ENCODE data around the gene MOB3B.
"Not testable (repeated sequence)": the region's sequence is repeated elsewhere in the genome, so short reads cannot be mapped to it uniquely, and the experiment has no call there.

MOB3B gene

DNA sequence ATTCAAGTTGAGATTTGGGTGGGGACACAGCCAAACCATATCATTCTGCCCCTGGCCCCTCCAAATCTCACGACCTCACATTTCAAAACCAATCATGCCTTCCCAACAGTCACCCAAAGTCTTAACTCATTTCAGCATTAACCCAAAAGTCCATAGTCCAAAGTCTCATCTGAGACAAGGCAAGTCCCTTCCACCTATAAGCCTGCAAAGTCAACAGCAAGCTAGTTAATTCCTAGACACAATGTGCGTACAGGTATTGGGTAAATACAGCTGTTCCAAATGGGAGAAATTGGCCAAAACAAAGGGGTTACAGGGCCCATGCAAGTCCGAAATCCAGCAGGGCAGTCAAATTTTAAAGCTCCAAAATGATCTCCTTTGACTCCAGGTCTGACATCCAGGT is 64.7 kb downstream of the MOB3B start:
- not testable (repeated sequence) for ATAC-seq (replicated peaks; ENCODE audit: extremely low read depth, poor library complexity, severe bottlenecking); H3K27me3 Mint-ChIP-seq; DNase-seq (ENCODE audit: low spot score in 2 of 2); H3K4me1 Mint-ChIP-seq; H3K36me3 Mint-ChIP-seq (ENCODE audit: insufficient read depth); H3K9me3 Mint-ChIP-seq; H3K27ac Mint-ChIP-seq (ENCODE audit: low read depth); H3K4me3 Mint-ChIP-seq

GRCh38 chr9:27462846-27463245 is 66.8 kb downstream of the MOB3B start:
- ATAC-seq (replicated peaks; ENCODE audit: extremely low read depth, poor library complexity, severe bottlenecking), result no peak

GRCh38 chr9:27462434-27462833 is 67.2 kb downstream of the MOB3B start:
- H3K27me3 Mint-ChIP-seq, result no peaks in the 10 kb centered on the region
- no peaks in the 10 kb centered on the region for H3K36me3 Mint-ChIP-seq (ENCODE audit: insufficient read depth)
- no peak overlapping the region for H3K4me3 Mint-ChIP-seq
- no peaks in the 10 kb centered on the region for H3K9me3 Mint-ChIP-seq
- H3K4me1 Mint-ChIP-seq, result peaks cover 3% of the 10 kb centered on the region
- no peak for DNase-seq (ENCODE audit: low spot score in 2 of 2)
- no peak overlapping the region for H3K27ac Mint-ChIP-seq (ENCODE audit: low read depth)
- ATAC-seq (replicated peaks; ENCODE audit: extremely low read depth, poor library complexity, severe bottlenecking), result no peak

More at GRCh38 chr9:27462846-27463245, 66.8 kb downstream of the MOB3B start:
- Mint-ChIP-seq H3K4me1 (no peaks in the 10 kb centered on the region), H3K27ac (ENCODE audit: low read depth) (no peak overlapping the region), H3K4me3 (no peak overlapping the region), H3K36me3 (ENCODE audit: insufficient read depth) (no peaks in the 10 kb centered on the region), H3K9me3 (no peaks in the 10 kb centered on the region), H3K27me3 (no peaks in the 10 kb centered on the region)
- DNase-seq (ENCODE audit: low spot score in 2 of 2), result no peak

DNA sequence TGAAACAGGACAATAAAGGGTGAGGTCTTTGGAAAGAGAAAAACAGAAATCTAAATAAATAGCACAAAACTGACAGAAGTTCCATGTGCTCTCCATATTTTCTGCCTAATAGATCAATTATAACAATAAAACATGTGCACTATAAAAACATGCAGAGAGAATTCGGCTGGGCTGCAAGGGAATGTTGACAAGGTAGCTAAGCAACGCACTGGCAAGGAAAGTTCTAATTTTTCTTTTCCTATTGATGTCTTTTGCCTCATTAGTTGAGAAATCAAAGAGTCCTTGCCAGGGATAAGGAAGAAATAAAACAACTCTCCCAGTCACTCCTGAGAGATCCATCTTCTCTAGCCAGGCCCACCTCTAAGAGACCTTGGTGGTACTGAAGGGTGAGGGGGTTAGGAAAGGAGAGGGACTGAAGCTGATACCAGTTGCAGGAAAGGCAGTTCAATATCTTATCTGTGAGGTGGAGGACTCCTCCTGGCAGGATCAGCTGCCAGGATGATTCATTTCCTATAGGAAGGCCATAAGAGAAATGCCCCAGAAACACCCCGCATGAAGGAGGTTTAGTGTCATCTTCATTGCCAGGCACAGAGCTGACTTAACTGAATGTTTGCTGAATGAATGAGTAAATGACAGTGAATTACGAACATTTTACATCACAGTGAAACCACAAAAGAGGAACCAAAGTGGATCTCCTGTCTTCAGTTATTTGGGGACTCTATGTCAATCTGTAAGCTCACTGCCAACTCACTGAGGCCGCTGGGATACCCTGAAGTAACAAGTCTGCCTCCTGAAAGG is 69.2 kb downstream of the MOB3B start:
- H3K4me1 Mint-ChIP-seq, result peaks cover 5% of the 10 kb centered on the region

GRCh38 chr9:27457445-27457844 is 72.2 kb downstream of the MOB3B start:
- ATAC-seq (replicated peaks; ENCODE audit: extremely low read depth, poor library complexity, severe bottlenecking) (no peak), DNase-seq (ENCODE audit: low spot score in 2 of 2) (no peak)
- no peaks in the 10 kb centered on the region for H3K36me3 Mint-ChIP-seq (ENCODE audit: insufficient read depth)
- H3K27ac Mint-ChIP-seq (ENCODE audit: low read depth), result no peak overlapping the region
- H3K9me3 Mint-ChIP-seq, result no peaks in the 10 kb centered on the region
- peaks cover 5% of the 10 kb centered on the region for H3K4me1 Mint-ChIP-seq
- H3K4me3 Mint-ChIP-seq, result no peak overlapping the region
- H3K27me3 Mint-ChIP-seq, result no peaks in the 10 kb centered on the region

More for the DNA sequence above, 69.2 kb downstream of the MOB3B start:
- H3K4me3 Mint-ChIP-seq, result no peak overlapping the region
- H3K27ac Mint-ChIP-seq (ENCODE audit: low read depth), result no peak overlapping the region
- ATAC-seq (replicated peaks; ENCODE audit: extremely low read depth, poor library complexity, severe bottlenecking), result no peak
- no peaks in the 10 kb centered on the region for H3K27me3 Mint-ChIP-seq
- no peaks in the 10 kb centered on the region for H3K9me3 Mint-ChIP-seq
- no peak for DNase-seq (ENCODE audit: low spot score in 2 of 2)
- no peaks in the 10 kb centered on the region for H3K36me3 Mint-ChIP-seq (ENCODE audit: insufficient read depth)

DNA sequence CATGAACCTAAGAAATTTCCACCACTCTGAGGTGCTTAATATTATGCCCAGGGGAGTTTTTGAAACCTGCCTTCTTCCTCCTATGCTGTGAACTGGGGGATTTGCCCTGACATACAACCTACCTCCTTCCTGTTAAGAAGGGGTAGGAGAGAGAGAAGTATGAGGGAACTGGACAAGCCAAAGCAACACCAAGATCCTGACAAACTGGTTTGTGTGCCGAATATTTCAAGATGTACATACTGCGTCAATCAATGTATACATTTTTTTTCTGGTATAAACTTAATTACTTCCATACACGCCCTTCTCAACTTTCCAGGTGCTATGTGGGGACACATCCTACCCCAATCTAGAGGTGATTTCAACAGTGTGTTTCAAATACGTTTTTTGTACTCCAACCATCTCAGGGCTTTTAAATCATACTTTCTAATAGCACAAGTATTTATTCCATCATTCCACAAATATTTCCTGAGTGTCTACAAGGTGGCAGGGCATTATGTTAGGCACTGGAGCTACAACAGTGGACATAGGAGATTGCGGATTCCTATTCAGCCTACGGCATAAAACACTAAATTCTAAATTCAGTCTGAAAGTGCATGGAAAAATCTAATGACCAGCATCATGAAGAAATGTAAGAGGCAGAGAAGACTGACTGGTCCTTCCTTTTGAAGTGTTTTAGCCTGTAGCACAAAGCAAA is 75.6 kb downstream of the MOB3B start:
- H3K27me3 Mint-ChIP-seq, result no peaks in the 10 kb centered on the region
- no peak overlapping the region for H3K4me3 Mint-ChIP-seq
- ATAC-seq (replicated peaks; ENCODE audit: extremely low read depth, poor library complexity, severe bottlenecking), result no peak
- no peaks in the 10 kb centered on the region for H3K9me3 Mint-ChIP-seq
- H3K27ac Mint-ChIP-seq (ENCODE audit: low read depth), result no peak overlapping the region
- peaks cover 5% of the 10 kb centered on the region for H3K4me1 Mint-ChIP-seq
- DNase-seq (ENCODE audit: low spot score in 2 of 2), result no peak
- H3K36me3 Mint-ChIP-seq (ENCODE audit: insufficient read depth), result no peaks in the 10 kb centered on the region

DNA sequence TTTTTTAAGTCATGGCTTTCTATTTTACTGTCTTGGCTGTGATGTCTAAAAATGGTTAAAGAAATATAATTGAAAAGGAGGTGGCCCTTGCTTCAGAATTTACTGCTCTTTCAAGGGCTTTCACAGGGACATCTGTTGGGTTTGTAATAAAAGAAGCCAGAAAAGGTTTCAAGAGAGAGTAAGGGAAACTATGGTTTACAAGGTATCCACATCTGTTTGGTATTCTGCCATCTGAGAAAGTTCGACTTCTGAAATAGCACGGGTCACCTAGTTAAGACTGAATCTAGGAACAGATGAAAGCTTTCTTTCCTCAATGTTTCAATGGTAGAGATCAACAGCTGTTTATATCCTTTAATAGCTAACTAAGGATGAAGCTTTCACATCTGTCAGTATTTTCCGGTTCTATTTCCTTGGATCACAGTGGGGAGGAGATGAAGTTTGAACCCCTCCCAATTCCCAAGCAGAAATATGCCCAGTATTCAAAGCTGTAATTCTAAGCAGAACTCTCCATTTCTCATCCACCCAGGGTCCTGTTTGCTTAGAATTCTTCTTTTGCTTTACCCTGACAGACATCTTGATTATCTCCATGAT is 78.3 kb downstream of the MOB3B start:
- Mint-ChIP-seq H3K27me3 (no peaks in the 10 kb centered on the region), H3K4me1 (no peaks in the 10 kb centered on the region), H3K27ac (ENCODE audit: low read depth) (no peak overlapping the region), H3K4me3 (no peak overlapping the region), H3K9me3 (no peaks in the 10 kb centered on the region), H3K36me3 (ENCODE audit: insufficient read depth) (no peaks in the 10 kb centered on the region)
- ATAC-seq (replicated peaks; ENCODE audit: extremely low read depth, poor library complexity, severe bottlenecking), result no peak
- DNase-seq (ENCODE audit: low spot score in 2 of 2), result no peak

- Mint-ChIP-seq H3K9me3 (no peaks in the 10 kb centered on the region), H3K36me3 (ENCODE audit: insufficient read depth) (no peaks in the 10 kb centered on the region), H3K4me1 (no peaks in the 10 kb centered on the region), H3K27ac (ENCODE audit: low read depth) (no peak overlapping the region), H3K4me3 (no peak overlapping the region), H3K27me3 (no peaks in the 10 kb centered on the region)
- DNase-seq (ENCODE audit: low spot score in 2 of 2) (no peak), ATAC-seq (replicated peaks; ENCODE audit: extremely low read depth, poor library complexity, severe bottlenecking) (no peak)
Observed at GRCh38 chr9:27450752-27451151, 78.9 kb downstream of the MOB3B start.

DNA sequence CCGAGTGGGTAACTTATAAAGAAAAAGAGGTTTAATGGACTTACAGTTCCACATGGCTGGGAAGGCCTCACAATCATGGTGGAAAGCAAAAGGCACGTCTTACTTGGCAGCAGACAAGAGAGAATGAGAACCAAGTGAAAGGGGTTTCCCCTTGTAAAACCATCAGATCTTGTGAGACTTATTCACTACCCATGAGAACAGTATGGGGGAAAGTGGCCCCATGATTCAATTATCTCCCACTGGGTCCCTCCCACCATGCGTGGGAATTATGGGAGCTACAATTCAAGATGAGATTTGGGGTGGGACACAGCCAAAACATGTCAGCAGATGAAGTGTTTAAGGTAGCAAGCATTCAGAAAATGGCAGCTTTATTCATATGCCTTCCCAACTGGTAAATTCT is 81.3 kb downstream of the MOB3B start:
- not testable (repeated sequence) for H3K4me1 Mint-ChIP-seq; DNase-seq (ENCODE audit: low spot score in 2 of 2); ATAC-seq (replicated peaks; ENCODE audit: extremely low read depth, poor library complexity, severe bottlenecking); H3K36me3 Mint-ChIP-seq (ENCODE audit: insufficient read depth); H3K9me3 Mint-ChIP-seq; H3K4me3 Mint-ChIP-seq; H3K27me3 Mint-ChIP-seq; H3K27ac Mint-ChIP-seq (ENCODE audit: low read depth)

- no peak for DNase-seq (ENCODE audit: low spot score in 2 of 2)
- no peak for ATAC-seq (replicated peaks; ENCODE audit: extremely low read depth, poor library complexity, severe bottlenecking)
- peaks cover 7% of the 10 kb centered on the region for H3K27me3 Mint-ChIP-seq
- H3K4me1 Mint-ChIP-seq, result no peaks in the 10 kb centered on the region
- H3K36me3 Mint-ChIP-seq (ENCODE audit: insufficient read depth), result peaks cover 2% of the 10 kb centered on the region
- H3K27ac Mint-ChIP-seq (ENCODE audit: low read depth), result no peak overlapping the region
- H3K9me3 Mint-ChIP-seq, result no peaks in the 10 kb centered on the region
- no peak overlapping the region for H3K4me3 Mint-ChIP-seq
Observed at GRCh38 chr9:27447031-27447683, 82.5 kb downstream of the MOB3B start.

DNA sequence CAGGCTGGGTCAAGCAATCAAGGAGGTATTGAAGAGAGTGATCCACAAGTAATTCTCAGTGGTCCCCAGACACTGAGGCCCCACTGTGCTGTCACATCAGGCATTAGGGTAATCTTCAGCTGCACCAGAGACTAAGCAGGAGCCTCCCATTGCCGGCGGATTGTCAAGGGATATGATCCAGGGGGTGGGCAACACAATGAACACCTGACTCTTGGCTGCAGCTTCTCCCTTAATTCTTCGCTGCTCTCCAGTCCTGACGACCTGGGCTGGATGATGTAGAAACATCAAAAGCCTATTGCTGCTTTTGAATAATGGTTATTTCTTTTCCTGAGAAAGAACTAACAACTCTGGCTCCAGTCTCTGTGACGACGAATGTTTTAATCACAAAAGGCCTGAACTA is 83.9 kb downstream of the MOB3B start:
- peaks cover 2% of the 10 kb centered on the region for H3K36me3 Mint-ChIP-seq (ENCODE audit: insufficient read depth)
- no peak for DNase-seq (ENCODE audit: low spot score in 2 of 2)
- H3K4me1 Mint-ChIP-seq, result no peaks in the 10 kb centered on the region
- H3K27ac Mint-ChIP-seq (ENCODE audit: low read depth), result no peak overlapping the region
- H3K27me3 Mint-ChIP-seq, result peaks cover 9% of the 10 kb centered on the region
- ATAC-seq (replicated peaks; ENCODE audit: extremely low read depth, poor library complexity, severe bottlenecking), result no peak
- H3K9me3 Mint-ChIP-seq, result no peaks in the 10 kb centered on the region
- no peak overlapping the region for H3K4me3 Mint-ChIP-seq

- Mint-ChIP-seq H3K27ac (ENCODE audit: low read depth) (no peak overlapping the region), H3K9me3 (no peaks in the 10 kb centered on the region), H3K27me3 (peaks cover 9% of the 10 kb centered on the region), H3K36me3 (ENCODE audit: insufficient read depth) (peaks cover 2% of the 10 kb centered on the region), H3K4me3 (no peak overlapping the region), H3K4me1 (no peaks in the 10 kb centered on the region)
- ATAC-seq (replicated peaks; ENCODE audit: extremely low read depth, poor library complexity, severe bottlenecking) (no peak), DNase-seq (ENCODE audit: low spot score in 2 of 2) (no peak)
Observed at GRCh38 chr9:27445057-27445595, 84.5 kb downstream of the MOB3B start.

Data from central memory CD8-positive, alpha-beta T cell (primary cell).